Fibroblast of pulmonary artery (primary cell): ENCODE results near the gene KRT37.

Experiments used
- DNase-seq: peaks from one replicate; pipeline ENCODE4 v3.0.0-alpha.2; 2010; ENCODE audit warnings: low read depth
- H3K4me3 ChIP-seq: replicated peaks from 2 replicates; pipeline ENCODE4 v1.5.1; 2011; ENCODE audit warnings: low read depth, mild to moderate bottlenecking, control low read depth, low read length, moderate library complexity
- TF ChIP-seq, protein P1 (sequence below): IDR thresholded peaks from 2 replicates; pipeline ENCODE4 v1.5.1; 2011; ENCODE audit warnings: mild to moderate bottlenecking, control low read depth, low read length, inconsistent platforms; ENCODE audit errors: missing control alignments

Gene KRT37

GRCh38 chr17:41424111-41424635, at the start of gene KRT37:
Gene KRT37 (minus strand): TSS chr17:41424585. CDS start chr17:41424523, 62 bp downstream.
- DNase-seq, result no peak
- H3K4me3 ChIP-seq, result no peak within 1 kb of the TSS
- TF ChIP-seq, protein P1, sequence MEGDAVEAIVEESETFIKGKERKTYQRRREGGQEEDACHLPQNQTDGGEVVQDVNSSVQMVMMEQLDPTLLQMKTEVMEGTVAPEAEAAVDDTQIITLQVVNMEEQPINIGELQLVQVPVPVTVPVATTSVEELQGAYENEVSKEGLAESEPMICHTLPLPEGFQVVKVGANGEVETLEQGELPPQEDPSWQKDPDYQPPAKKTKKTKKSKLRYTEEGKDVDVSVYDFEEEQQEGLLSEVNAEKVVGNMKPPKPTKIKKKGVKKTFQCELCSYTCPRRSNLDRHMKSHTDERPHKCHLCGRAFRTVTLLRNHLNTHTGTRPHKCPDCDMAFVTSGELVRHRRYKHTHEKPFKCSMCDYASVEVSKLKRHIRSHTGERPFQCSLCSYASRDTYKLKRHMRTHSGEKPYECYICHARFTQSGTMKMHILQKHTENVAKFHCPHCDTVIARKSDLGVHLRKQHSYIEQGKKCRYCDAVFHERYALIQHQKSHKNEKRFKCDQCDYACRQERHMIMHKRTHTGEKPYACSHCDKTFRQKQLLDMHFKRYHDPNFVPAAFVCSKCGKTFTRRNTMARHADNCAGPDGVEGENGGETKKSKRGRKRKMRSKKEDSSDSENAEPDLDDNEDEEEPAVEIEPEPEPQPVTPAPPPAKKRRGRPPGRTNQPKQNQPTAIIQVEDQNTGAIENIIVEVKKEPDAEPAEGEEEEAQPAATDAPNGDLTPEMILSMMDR, result no peak

DNA sequence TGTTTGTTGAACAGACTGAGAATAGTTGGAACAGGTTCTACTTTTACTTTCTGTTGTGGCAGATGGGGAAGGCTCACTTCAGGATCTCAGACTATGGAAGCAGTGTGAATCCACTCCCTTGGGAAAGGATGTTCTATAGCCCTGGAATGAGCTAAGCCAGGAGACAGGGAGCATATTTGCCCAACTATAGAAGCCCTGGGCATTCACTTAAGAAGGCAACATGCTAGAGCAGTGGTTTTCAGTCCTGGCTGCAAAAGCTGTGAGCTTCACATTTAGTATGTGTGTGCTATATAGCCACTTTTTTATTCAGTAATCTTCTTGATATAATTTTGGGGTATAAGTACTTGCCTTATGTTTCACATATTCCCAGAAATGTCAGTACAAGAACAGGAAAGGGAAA, 44.0 kb upstream of the KRT37 start:
- DNase-seq, result no peak

GRCh38 chr17:41467561-41467960, 43.2 kb upstream of the KRT37 start:
- peak; percentile 56 for DNase-seq
- TF ChIP-seq, protein P1, result no peak
- no peak overlapping the region for H3K4me3 ChIP-seq

More for the DNA sequence above, 44.0 kb upstream of the KRT37 start:
- no peak overlapping the region for H3K4me3 ChIP-seq
- TF ChIP-seq, protein P1, result no peak

DNA sequence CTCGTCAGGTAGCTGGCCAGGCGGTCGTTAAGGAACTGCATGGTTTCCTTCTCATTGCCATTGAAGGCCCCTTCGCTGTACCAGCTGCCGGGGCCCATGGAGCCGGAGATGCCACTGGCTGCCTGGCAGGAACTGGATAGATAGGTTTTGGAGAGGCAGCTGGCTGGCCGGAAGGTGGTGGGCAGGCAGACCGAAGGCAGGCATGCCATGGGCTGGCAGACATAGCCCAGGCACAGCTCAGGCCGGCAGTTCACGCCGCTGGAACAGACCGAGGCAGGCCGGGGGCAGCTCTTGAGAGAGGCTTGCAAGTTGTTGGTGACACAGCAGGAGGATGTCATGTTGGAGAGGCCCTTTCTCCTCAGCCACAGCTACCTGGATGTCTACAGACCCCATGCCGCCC, 42.6 kb upstream of the KRT37 start, which contains the start of gene KRT32:
Gene KRT32, minus strand, starts transcription at position 399 of the 400 bp plus-strand sequence. Its CDS starts 61 bp downstream, at position 338.
- no peak within 1 kb of the TSS for H3K4me3 ChIP-seq
- no peak for DNase-seq
- TF ChIP-seq, protein P1, result no peak

GRCh38 chr17:41464682-41465081, 40.3 kb upstream of the KRT37 start:
- H3K4me3 ChIP-seq, result no peak overlapping the region
- peak; percentile 74 for DNase-seq
- TF ChIP-seq, protein P1, result no peak

DNA sequence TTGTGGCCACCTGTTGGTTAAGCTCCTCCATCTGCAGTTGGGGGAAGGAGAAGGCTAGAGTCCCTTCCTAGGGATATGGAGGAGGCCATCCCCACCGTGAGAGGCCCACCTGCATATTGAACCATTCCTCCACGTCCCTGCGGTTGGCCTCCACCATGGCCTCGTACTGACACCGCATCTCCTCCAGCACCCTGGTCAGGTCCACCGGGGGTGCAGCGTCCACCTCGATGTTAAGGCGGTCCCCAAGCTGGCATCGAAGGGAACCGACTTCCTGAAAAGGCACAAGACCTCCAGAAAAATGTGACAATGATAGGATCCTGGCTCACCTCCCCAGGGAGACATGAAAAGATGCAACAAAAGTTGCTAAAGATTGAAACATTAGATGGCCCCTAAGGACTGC, 39.8 kb upstream of the KRT37 start:
- TF ChIP-seq, protein P1, result no peak
- DNase-seq, result no peak
- no peak overlapping the region for H3K4me3 ChIP-seq

DNA sequence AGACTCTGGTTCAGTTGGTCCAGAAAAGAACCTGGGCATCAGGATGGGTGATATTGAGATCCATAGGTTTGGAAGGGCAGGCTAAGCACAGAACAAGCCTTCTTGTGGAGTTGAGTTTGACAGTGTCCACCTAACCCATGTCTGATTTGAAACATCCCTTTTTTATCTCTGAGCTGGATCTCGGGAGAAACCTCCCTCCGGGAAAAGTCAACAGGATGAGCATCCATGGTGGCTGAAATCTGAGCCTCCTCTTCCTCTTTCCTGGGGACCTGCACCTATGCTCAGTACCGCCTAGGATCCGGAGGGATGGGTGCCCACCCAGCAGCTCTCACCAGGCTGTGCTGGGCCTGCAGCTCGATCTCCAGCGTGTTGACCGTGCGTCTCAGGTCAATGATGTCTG, 39.4 kb upstream of the KRT37 start:
- no peak for DNase-seq
- no peak overlapping the region for H3K4me3 ChIP-seq
- TF ChIP-seq, protein P1, result no peak
